Trophoblast cell (in vitro differentiated cells and primary cell): Measurements from ENCODE around the gene ZBTB16.

Experiments used
- DNase-seq, 2 donors: peaks; one replicate each; pipeline ENCODE4 v3.0.0-alpha.2; 2016
- H2AFZ ChIP-seq: 2 replicates; pipeline ENCODE4 v1.6.1; 2013; ENCODE audit warnings: low read length, moderate library complexity, mild to moderate bottlenecking; ENCODE audit not compliant: insufficient read depth, poor library complexity
- H2AK5ac ChIP-seq: 2 replicates; pipeline ENCODE4 v1.6.1; 2013; ENCODE audit warnings: mild to moderate bottlenecking, low read length
- H2BK120ac ChIP-seq: 2 replicates; pipeline ENCODE4 v1.6.1; 2013; ENCODE audit warnings: low read length, mild to moderate bottlenecking, moderate library complexity; ENCODE audit not compliant: insufficient read depth, poor library complexity
- H2BK12ac ChIP-seq: 2 replicates; pipeline ENCODE4 v1.6.1; 2013; ENCODE audit warnings: mild to moderate bottlenecking, low read length, moderate library complexity
- H2BK5ac ChIP-seq: 2 replicates; pipeline ENCODE4 v1.6.1; 2013; ENCODE audit warnings: low read length, low read depth, moderate library complexity, mild to moderate bottlenecking; ENCODE audit not compliant: poor library complexity
- H3K14ac ChIP-seq: 2 replicates; pipeline ENCODE4 v1.6.1; 2013; ENCODE audit warnings: mild to moderate bottlenecking, low read length
- H3K18ac ChIP-seq: 2 replicates; pipeline ENCODE4 v1.6.1; 2013; ENCODE audit warnings: mild to moderate bottlenecking, low read length
- H3K23ac ChIP-seq: 2 replicates; pipeline ENCODE4 v1.6.1; 2013; ENCODE audit warnings: low read length
- H3K27ac ChIP-seq: 2 replicates; pipeline ENCODE4 v1.5.1; 2013; ENCODE audit warnings: low read depth, mild to moderate bottlenecking, inconsistent platforms, low read length, moderate library complexity
- H3K27me3 ChIP-seq: 2 replicates; pipeline ENCODE4 v1.6.1; 2013; ENCODE audit warnings: inconsistent platforms, mild to moderate bottlenecking, low read length, moderate library complexity; ENCODE audit not compliant: insufficient read depth
- H3K36me3 ChIP-seq, 2 experiments: 1 replicate in 1 of 2; 2 replicates in 1 of 2; pipeline ENCODE4 v1.6.1; 2013; ENCODE audit warnings: low read length in 2 of 2, mild to moderate bottlenecking in 2 of 2, moderate library complexity in 1 of 2; ENCODE audit not compliant: insufficient read depth in 2 of 2, control insufficient read depth in 1 of 2
- H3K4ac ChIP-seq: 2 replicates; pipeline ENCODE4 v1.6.1; 2013; ENCODE audit warnings: low read depth, mild to moderate bottlenecking, low read length, moderate library complexity
- H3K4me1 ChIP-seq, 2 experiments: 1 replicate in 1 of 2; 2 replicates in 1 of 2; pipeline ENCODE4 v1.6.1; 2013; ENCODE audit warnings: low read length in 2 of 2, mild to moderate bottlenecking in 2 of 2, moderate library complexity in 1 of 2; ENCODE audit not compliant: insufficient read depth in 2 of 2, control insufficient read depth in 1 of 2
- H3K4me2 ChIP-seq: 2 replicates; pipeline ENCODE4 v1.6.1; 2013; ENCODE audit warnings: inconsistent platforms, mild to moderate bottlenecking, low read length, moderate library complexity
- H3K4me3 ChIP-seq: 2 replicates; pipeline ENCODE4 v1.5.1; 2013; ENCODE audit warnings: mild to moderate bottlenecking, low read depth, low read length, inconsistent platforms
- H3K79me1 ChIP-seq: one replicate; pipeline ENCODE4 v1.6.1; 2013; ENCODE audit warnings: low read length
- H3K79me2 ChIP-seq: 2 replicates; pipeline ENCODE4 v1.6.1; 2013; ENCODE audit warnings: low read length, mild to moderate bottlenecking; ENCODE audit not compliant: control insufficient read depth, insufficient read depth, poor library complexity
- H3K9ac ChIP-seq: 2 replicates; pipeline ENCODE4 v1.6.1; 2013; ENCODE audit warnings: mild to moderate bottlenecking, low read length
- H3K9me3 ChIP-seq: 2 replicates; pipeline ENCODE4 v1.6.1; 2013; ENCODE audit warnings: low read depth, mild to moderate bottlenecking, control low read depth, inconsistent platforms, low read length; ENCODE audit not compliant: insufficient read depth
- H4K12ac ChIP-seq: 2 replicates; pipeline ENCODE4 v1.6.1; 2013; ENCODE audit warnings: low read depth, mild to moderate bottlenecking, low read length, moderate library complexity
- H4K8ac ChIP-seq: 2 replicates; pipeline ENCODE4 v1.6.1; 2013; ENCODE audit warnings: low read depth, mild to moderate bottlenecking, low read length, moderate library complexity
- H4K91ac ChIP-seq: one replicate; pipeline ENCODE4 v1.6.1; 2013; ENCODE audit warnings: low read depth, mild to moderate bottlenecking, low read length, moderate library complexity
- WGBS: extraction: QIAGEN DNeasy Blood & Tissue Kit; methylation state at CpG from one replicate; pipeline ENCODE4 v1.1.7; 2013; ENCODE audit warnings: missing lambda C conversion rate; ENCODE audit not compliant: insufficient read length, insufficient coverage; ENCODE audit errors: extremely low coverage; 5-methylcytosine and 5-hydroxymethylcytosine counted together

ZBTB16 gene

DNA sequence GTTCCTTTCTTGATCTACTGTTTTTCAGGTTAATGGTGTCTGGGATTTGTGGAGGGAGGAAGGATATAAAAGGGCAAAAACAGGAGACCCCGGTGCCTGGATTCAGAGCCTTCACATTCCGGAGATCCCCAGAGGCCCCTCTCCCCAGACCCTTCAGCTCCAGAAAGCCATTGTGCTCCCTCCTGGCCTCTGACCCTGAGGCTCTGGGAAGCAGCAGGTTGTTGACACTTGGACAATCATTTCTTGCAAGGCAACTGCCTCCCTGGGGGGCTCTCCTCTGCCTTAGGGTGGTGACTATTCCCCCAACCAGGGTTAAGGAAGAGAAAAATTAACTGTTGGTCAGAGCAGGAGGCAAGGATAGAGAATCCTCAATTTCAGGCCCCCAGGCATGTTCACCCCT lies 149.8 kb downstream of the ZBTB16 start:
- Histone ChIP-seq H2BK120ac (no peak overlapping the region), H3K18ac (no peak overlapping the region), H4K12ac (no peak overlapping the region), H3K9ac (no peak overlapping the region), H4K8ac (no peak overlapping the region), H3K79me1 (peaks cover 8% of the 10 kb centered on the region), H3K79me2 (no peaks in the 10 kb centered on the region), H3K27me3 (no peaks in the 10 kb centered on the region), H2BK12ac (peak overlapping the region; percentile 23), H3K36me3 (no peaks in the 10 kb centered on the region), H3K23ac (no peak overlapping the region), H3K14ac (no peak overlapping the region), H2BK5ac (peak overlapping the region; percentile 53), H3K4me3 (no peak overlapping the region), H3K4ac (no peak overlapping the region), H3K9me3 (no peaks in the 10 kb centered on the region), H2AK5ac (no peak overlapping the region), H3K4me1 (peaks cover 22 to 24% of the 10 kb centered on the region in 2 experiments), H4K91ac (peak overlapping the region; percentile 18), H3K27ac (no peak overlapping the region), H2AFZ (no peak overlapping the region), H3K4me2 (no peak overlapping the region)
- no CpG with 5 or more reads among the region's 2 CpGs for WGBS
- DNase-seq: no peak

DNA sequence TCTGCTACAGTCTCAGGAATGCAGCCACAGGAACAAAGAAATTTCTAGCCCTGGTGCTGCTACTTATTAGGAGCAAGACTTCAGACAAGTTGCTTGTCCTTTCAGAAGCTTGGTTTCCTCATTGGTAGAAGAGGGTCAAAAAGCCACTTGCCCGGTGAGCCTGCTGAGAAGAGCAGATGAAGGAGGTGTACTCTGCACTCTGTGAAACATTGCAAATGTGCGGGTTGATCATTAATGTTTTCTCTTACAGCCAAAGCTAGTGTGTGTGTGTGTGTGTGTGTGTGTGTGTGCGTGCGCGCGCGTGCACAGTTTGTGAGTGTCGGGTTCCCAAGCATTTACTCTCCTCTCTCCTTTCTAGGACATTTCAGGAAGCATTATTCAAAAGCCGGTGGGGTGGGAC lies 150.4 kb downstream of the ZBTB16 start:
- H2BK120ac ChIP-seq: no peak overlapping the region
- H4K8ac ChIP-seq: no peak overlapping the region
- H3K4me1 ChIP-seq: peaks cover 22 to 24% of the 10 kb centered on the region in 2 experiments
- no peak overlapping the region for H3K9ac ChIP-seq
- no peaks in the 10 kb centered on the region for H3K36me3 ChIP-seq
- H3K27me3 ChIP-seq: no peaks in the 10 kb centered on the region
- no peak overlapping the region for H3K14ac ChIP-seq
- no CpG with 5 or more reads among the region's 9 CpGs for WGBS
- DNase-seq: no peak
- H2AFZ ChIP-seq: no peak overlapping the region
- H3K23ac ChIP-seq: no peak overlapping the region
- peaks cover 8% of the 10 kb centered on the region for H3K79me1 ChIP-seq
- H2BK12ac ChIP-seq: peak overlapping the region; percentile 30
- H3K4ac ChIP-seq: no peak overlapping the region
- H4K91ac ChIP-seq: peak overlapping the region; percentile 18
- H4K12ac ChIP-seq: no peak overlapping the region
- no peak overlapping the region for H3K4me3 ChIP-seq
- no peaks in the 10 kb centered on the region for H3K79me2 ChIP-seq
- H3K4me2 ChIP-seq: no peak overlapping the region
- H3K9me3 ChIP-seq: no peaks in the 10 kb centered on the region
- no peak overlapping the region for H2AK5ac ChIP-seq
- H3K27ac ChIP-seq: no peak overlapping the region
- H2BK5ac ChIP-seq: no peak overlapping the region
- H3K18ac ChIP-seq: no peak overlapping the region

DNA sequence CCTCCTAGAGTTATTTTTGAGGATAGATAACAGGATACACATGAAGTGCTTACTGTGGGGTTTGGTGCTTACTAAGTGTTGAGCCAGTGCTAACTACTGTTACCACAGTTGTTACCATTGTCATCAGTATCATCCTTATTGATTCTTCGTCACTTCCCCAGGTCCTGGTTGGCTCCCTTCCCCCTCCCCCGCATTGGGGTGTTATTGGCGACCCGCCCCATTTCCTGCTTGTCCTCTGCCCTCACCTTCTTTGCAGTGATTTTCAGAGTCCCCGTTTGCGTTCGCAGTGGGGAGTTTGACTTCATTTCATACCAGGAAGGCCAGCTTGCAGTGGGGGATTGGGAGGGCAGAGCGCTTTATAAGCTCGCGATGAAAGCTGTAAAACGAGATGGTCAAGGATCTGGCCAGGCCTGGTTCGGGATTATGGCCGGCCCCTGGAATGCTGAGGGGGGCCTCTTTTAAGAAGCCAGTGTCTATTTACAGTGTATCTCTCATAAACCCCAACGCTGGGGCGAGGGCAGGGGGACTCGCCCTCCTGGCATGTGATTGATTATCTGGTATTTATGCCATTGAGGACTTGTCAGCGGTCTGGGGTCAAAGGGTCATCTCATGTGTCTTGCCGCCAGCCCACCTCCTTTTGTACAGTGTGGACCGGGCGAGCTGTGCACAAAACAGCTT lies 152.1 kb downstream of the ZBTB16 start:
- Histone ChIP-seq H3K9me3 (no peaks in the 10 kb centered on the region), H3K18ac (no peak overlapping the region), H3K14ac (no peak overlapping the region), H3K36me3 (no peaks in the 10 kb centered on the region), H3K79me2 (no peaks in the 10 kb centered on the region), H2AK5ac (no peak overlapping the region), H4K12ac (no peak overlapping the region), H3K9ac (no peak overlapping the region), H3K27me3 (no peaks in the 10 kb centered on the region), H3K4me1 (peaks cover 29 to 31% of the 10 kb centered on the region in 2 experiments), H3K4me3 (no peak overlapping the region), H2BK5ac (peak overlapping the region; percentile 38), H4K8ac (no peak overlapping the region), H3K4ac (no peak overlapping the region), H2BK120ac (peak overlapping the region; percentile 8), H4K91ac (peak overlapping the region; percentile 21), H2BK12ac (no peak overlapping the region), H3K79me1 (peaks cover 8% of the 10 kb centered on the region), H3K27ac (peak overlapping the region; percentile 4), H3K4me2 (peak overlapping the region; percentile 48), H3K23ac (no peak overlapping the region), H2AFZ (peak overlapping the region; percentile 1)
- WGBS: no CpG with 5 or more reads among the region's 20 CpGs
- no peak for DNase-seq

DNA sequence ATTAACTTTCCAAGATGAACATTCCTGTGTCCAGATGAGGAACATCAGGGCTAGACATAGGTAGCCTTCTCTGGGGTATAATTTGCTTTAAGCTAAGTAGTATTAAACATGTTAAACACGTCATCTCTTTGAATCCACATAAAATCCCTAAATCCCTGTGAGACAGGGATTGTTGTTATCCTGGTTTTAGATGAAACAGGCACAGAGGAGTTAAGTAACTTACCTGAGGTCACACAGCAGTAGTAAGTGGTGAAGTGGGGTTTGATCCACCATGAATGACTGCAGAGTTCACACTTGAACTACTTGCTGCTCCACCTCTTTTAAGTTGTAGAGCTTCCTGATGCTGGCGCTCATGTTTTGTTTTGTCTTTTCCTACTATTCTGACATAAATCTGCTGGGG lies 154.1 kb downstream of the ZBTB16 start:
- H3K79me2 ChIP-seq: no peaks in the 10 kb centered on the region
- peaks cover 29 to 31% of the 10 kb centered on the region in 2 experiments for H3K4me1 ChIP-seq
- H3K14ac ChIP-seq: no peak overlapping the region
- peaks cover 11% of the 10 kb centered on the region for H3K79me1 ChIP-seq
- WGBS: no CpG with 5 or more reads among the region's 2 CpGs
- H3K36me3 ChIP-seq: no peaks in the 10 kb centered on the region
- H2BK12ac ChIP-seq: no peak overlapping the region
- no peak overlapping the region for H3K18ac ChIP-seq
- H3K9ac ChIP-seq: no peak overlapping the region
- no peak overlapping the region for H2BK120ac ChIP-seq
- H4K91ac ChIP-seq: no peak overlapping the region
- no peak overlapping the region for H2AFZ ChIP-seq
- no peak overlapping the region for H2AK5ac ChIP-seq
- no peak overlapping the region for H3K27ac ChIP-seq
- no peaks in the 10 kb centered on the region for H3K27me3 ChIP-seq
- H4K12ac ChIP-seq: no peak overlapping the region
- DNase-seq: no peak
- no peak overlapping the region for H3K4ac ChIP-seq
- no peak overlapping the region for H2BK5ac ChIP-seq
- no peak overlapping the region for H3K4me3 ChIP-seq
- H3K9me3 ChIP-seq: no peaks in the 10 kb centered on the region
- no peak overlapping the region for H4K8ac ChIP-seq
- no peak overlapping the region for H3K4me2 ChIP-seq
- H3K23ac ChIP-seq: no peak overlapping the region
